GM18499 (cell line): ENCODE measurements around the gene SMIM7.
"Not testable (repeated sequence)": the region's sequence is repeated elsewhere in the genome, so short reads cannot be mapped to it uniquely, and the experiment has no call there.

ENCODE experiments used
- ATAC-seq: cut with Tn5 transposase; IDR thresholded peaks from one replicate; pipeline ENCODE4 v1.9.1; 2021; ENCODE audit warnings: moderate number of reproducible peaks; ENCODE audit not compliant: insufficient read depth, unreplicated experiment

SMIM7 gene

DNA sequence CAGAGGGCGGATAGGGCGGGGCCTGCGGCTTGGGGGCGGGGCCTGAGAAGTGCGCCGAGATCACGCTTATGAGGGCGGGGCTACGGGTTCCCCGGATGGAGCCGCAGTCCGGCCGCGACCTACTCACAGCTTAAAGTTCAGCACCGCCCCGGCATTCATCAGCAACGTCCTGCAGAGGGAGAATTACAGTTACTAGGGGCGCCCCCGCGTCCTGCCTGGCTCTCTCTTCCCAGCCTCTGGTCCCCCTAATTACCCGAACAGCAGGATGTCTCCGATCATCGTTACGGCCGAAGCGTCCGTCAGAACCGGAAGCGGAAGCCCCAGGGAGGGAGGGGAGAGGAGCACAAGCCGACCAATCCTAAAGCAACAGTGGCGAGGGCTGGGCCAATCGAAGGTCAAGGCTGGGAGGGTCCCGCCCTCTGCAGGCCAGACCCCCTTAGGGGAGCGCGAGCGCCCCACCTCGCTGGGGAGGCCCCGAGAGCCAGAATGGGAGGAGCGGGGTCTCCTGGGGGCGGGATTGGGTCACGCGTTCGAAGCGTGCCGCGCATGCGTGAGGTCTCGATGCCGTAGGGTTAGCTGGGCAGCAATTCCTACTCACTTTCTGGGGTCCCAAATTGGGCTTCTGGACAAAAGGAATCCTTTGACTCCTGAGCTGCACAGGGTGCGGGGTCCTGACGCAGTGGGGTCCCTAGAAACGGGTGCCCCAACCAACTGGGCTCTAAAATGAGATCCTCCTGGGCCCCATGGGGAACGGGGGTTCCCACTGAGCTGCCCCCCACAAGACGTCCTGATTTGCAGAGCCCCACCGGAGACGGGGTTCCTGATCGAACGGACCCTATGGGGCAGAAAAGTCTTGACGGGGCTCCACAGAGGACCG lies at the start of gene SMIM7:
TSS of gene SMIM7 (minus strand) at position 313 of the 877 bp plus-strand sequence. CDS start at position 279, 34 bp downstream.
- peak; percentile 77 for ATAC-seq

DNA sequence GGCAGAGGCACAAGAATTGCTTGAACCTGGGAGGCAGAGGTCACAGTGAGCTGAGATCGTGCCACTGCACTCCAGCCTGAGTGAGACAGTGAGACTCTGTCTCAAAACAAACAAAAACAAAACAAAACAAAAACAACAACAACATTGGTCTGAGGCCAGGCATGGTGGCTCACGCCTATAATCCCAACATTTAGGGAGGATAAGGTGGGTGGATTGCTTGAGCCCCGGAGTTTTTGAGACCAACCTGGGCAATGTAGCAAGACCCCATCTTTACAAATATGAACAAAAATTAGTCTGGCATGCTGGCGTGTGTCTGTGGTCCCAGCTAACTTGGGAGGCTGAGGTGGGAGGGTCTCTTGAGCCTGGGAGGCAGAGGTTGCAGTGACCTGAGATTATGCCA lies 43.7 kb upstream of the SMIM7 start:
- ATAC-seq, result no peak

DNA sequence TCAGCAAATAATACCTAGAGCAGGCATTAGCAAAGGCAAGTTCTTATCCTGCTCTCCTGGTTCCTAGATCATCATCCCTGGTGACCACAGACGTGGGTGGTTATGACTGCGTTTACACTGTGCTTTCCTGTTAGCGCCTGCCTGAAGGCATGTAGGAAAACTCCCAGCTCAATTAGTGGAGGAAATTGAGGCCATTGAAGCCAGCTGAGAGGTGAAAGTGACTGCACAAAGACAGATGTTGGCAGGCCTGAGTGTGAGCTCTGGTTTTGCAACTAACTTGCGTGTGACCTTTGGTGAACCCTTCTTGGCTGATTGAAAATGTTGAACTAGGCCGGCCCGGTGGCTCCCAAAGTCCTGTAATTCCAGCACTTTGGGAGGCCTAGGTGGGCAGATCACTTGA lies 42.2 kb upstream of the SMIM7 start:
- ATAC-seq, result no peak

DNA sequence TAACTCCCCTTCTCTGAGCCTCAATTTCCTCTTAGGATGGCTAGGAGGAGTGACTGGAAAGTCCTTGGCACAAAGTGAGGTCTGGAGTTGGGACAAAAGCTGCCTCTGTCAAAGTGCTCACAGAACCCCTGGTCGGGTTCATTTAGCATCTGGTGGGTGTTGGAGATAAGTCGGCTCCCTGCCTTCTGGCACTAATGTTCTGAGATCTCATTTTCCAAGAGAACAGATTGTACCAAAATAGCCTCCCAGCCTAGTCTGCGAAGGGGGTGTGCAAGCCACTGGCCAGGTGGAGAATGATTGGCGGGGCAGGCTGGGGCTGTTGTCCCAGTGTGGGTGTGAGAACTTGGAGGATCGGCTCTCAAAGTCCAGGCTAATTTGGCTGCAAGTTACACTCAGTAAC lies 39.0 kb upstream of the SMIM7 start:
- ATAC-seq, result no peak

DNA sequence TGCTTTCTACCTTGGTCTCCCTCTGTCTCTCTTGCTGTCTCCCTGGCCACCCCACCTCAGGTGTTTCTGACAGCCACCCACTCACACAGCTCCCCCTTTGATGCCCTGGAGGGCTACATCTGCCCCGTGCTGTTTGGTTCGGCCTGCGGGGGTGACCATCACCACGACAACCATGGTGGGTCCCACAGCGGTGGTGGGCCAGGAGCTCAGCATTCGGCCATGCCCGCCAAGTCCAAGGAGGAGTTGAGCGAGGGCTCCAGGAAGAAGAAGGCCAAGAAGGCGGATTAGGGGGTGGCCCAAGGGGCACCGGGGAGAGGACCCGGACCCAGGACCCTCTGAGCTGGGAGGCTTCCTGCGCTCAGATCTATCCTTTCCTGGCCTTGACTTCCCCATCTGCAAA lies 28.1 kb upstream of the SMIM7 start:
- no peak for ATAC-seq

DNA sequence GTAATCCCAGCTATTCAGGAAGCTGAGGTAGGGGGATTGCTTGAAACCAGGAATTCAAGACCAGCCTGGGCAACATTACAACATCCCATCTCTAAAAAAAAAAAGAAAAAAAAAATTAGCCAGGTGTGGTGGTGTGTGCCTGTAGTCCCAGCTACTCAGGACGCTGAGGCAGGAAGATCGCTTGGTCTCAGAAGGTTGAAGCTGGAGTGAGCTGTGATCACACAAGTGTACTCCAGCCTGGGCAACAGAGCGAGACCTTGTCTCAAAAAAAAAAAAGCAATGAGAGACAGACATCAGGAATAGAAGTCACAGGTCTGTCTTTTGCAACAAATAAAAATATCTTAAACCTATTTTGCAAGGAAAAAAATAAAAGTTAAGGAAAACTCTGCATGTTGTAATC lies 24.3 kb upstream of the SMIM7 start:
- no peak for ATAC-seq

DNA sequence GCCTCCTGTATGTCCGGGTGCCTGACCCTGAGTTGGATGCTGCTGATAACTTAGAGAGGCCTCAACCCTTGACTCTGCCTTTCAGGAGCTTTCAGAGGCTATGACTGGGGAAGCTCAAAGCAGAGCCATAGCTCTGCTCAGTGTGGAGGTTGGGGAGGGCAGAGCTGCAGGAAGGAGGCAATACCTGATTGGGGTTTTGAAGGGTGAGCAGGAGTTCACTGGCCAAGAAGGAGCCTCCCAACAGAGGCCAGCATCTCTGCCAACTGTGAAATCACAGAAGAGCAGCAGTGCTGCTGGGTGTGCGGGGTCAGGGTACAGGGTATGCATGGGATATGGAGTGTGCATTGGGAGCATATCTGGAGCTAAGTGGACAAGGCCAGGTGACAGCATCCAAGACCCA lies 22.6 kb upstream of the SMIM7 start:
- ATAC-seq, result no peak

DNA sequence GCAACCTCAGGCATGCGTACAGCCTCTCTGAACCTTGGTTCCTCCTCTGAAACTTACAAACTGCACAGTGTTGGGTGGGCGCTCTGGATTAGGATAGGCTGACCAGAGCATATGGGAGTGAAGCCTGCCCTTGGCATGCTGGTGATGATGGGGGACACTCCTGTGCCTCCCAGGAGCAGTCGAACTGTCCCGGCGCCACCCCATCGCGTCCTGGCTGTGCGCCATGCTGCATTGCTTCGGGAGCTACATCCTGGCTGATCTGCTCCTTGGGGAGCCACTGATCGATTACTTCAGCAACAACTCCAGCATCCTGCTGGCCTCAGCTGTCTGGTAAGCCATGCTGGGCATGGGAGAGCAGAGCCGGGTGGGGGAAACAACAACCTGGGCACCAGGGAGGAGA lies 19.9 kb upstream of the SMIM7 start:
- ATAC-seq, result no peak

DNA sequence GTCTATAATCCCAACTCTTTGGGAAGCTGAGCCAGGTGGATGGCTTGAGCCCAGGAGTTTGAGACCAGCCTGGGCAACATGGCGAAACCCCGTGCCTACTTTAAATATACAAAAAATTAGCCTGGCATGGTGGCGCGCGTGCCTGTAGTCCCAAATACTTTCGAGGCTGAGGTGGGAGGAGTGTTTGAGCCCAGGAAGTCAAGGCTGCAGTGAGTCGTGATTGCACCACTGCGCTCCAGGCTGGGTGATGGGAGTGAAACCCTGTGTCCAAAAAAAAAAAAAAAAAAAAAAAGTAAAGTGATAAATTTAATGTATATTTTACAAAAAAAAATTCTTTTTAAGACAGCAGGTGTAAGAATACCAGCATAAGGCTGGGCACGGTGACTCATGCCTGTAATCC lies 18.6 kb upstream of the SMIM7 start:
- no peak for ATAC-seq

DNA sequence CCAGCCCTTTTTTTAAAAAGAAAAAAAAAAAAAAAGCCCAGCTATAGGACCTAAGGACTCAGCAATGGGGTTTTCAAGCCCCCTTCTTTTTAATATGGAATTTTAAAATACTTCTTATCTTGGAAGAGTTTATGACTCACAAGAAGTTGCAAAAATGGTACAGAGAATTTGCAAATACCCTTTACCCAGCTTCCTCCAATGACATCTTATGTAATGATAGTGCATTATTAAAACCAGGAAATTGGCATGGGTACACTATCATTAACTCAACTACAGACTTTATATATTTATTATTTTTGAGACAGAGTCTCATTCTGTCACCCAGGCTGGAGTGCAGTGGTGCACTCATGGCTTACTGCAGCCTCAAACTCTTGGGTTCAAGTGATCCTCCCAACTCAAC lies 17.1 kb upstream of the SMIM7 start:
- ATAC-seq, result no peak

DNA sequence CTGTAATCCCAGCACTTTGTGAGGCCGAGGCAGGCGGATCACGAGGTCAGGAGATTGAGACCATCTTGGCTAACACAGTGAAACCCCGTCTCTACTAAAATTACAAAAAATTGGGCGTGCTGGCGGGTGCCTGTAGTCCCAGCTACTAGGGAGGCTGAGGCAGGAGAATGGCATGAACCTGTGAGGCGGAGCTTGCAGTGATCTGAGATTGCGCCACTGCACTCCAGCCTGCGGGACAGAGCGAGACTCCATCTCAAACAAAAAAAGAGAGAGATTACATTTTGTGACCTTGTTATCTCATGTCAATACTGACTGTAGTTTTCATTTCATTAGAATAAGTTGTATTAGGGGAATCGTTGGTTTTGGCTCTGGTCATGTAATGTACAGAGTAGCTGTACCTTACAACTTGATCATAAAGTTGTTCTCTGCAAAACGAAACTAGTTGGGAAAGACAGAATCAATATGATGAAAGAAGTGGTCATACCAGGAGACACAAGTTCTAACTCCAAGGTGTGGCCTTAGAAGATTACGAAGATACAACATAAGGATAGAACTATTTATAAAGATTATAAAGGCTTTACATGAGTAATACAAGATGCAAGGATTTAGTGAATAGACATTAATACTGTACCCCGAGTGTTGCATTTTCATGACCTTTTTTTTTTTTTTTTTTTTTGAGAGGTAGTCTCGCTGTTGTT lies 16.3 kb upstream of the SMIM7 start:
- no peak for ATAC-seq

DNA sequence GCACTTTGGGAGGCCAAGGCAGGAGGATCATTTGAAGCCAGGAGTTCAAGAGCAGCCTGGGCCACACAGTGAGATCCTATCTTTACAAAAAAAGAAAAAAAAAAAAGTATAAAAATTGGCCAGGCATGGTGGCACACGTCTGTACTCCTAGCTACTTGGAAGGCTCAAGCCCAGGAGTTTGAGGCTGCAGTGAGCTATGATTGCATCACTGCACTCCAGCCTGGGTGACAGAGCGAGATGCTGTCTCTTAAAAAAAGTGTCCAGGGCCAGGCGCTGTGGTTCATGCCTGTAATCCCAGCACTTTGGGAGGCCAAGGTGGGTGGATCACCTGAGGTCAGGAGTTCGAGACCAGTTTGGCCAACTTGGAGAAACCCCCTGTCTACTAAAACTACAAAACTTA lies 13.9 kb upstream of the SMIM7 start:
- not testable (repeated sequence) for ATAC-seq

DNA sequence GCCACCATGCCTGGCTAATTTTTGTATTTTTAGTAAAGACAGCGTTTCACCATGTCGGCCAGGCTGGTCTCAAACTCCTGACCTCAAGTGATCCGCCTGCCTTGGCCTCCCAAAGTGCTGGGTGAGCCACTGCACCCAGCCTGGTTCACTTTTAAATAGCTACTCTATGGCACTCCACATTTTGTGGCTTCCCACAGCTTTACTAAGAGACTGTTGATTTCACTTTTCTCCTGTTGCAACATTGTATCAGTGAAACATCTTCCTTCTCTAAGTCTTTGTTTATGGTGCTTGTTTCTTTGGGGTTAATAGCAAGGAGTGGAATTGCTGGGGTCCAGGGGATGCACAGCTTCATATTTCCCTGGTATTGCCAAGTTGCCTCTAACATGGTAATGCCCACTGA lies 13.3 kb upstream of the SMIM7 start:
- no peak for ATAC-seq

DNA sequence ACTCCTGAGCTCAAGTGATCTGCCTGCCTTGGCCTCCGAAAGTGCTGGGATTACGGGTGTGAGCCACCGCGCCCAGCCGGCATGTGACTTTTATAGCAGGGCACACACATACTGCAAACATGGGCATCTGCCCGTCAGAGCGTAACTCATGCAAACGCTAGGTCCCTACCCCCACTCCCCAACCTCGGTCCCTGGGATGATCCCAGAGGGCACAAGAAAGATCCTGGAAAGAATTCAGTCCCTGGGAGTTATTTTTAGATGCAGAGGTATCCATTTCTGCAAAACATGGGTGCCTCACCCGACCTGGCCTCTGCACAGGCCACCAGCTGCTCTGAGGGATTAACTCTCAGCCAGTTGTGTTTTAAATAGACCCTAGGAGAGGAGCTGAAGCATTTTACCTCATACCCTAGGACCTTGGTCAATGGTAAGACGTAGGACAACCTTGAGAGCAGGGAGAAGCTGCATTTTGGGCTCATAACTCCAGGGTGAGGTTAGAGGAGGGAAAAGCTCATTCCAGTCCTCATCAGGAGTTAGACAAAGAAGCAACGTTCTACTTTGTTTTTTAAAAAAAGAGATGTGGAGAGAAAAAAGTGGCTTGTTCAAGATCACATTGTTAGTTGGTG lies 11.8 kb upstream of the SMIM7 start:
- no peak for ATAC-seq

DNA sequence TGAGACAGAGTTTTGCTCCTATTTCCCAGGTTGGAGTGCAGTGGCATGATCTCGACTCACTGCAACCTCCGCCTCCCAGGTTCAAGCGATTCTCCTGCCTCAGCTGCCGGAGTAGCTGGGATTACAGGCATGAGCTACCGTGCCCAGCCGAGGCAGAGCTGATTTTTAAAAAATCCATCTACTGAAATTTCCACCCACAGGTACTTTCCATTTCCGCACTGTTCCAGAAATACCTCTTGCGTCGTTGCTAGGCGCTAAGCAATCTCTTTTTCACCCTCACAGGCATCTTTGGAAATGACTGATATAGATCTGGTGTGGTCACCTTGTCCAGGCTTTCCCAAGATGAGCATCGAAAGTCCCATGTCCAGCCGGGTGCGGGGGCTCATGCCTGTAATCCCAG lies 10.3 kb upstream of the SMIM7 start:
- ATAC-seq, result no peak

DNA sequence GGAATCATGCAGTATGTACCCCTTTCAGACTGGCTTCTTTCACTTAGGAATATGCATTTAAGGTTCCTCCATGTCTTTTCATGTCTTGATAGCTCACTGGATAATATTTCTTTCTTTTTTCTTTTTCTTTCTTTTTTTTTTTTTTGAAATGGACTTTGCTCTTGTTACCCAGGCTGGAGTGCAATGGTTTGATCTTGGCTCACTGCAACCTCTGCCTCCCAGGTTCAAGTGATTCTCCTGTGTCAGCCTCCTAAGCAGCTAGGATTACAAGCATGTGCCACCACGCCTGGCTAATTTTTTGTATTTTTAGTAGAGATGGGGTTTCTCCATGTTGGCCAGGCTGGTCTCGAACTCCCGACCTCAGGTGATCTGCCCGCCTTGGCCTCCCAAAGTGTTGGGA lies 8.8 kb upstream of the SMIM7 start:
- not testable (repeated sequence) for ATAC-seq

DNA sequence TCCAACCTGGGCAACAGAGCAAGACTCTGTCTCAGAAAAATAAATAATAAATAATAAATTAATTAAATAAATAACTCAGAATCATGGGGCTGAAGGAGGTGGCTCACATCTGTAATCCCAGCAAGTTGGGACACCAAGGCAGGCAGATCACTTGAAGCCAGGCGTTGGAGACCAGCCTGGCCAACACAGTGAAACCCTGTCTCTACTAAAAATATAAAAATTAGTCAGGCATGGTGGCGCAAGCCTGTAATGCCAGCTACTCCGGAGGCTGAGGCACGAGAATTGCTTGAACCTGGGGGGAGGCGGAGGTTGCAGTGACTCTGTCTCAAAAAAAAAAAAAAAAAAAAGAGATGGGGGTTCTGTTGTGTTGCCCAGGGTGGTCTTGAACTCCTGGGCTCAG lies 8.2 kb upstream of the SMIM7 start:
- ATAC-seq, result no peak

DNA sequence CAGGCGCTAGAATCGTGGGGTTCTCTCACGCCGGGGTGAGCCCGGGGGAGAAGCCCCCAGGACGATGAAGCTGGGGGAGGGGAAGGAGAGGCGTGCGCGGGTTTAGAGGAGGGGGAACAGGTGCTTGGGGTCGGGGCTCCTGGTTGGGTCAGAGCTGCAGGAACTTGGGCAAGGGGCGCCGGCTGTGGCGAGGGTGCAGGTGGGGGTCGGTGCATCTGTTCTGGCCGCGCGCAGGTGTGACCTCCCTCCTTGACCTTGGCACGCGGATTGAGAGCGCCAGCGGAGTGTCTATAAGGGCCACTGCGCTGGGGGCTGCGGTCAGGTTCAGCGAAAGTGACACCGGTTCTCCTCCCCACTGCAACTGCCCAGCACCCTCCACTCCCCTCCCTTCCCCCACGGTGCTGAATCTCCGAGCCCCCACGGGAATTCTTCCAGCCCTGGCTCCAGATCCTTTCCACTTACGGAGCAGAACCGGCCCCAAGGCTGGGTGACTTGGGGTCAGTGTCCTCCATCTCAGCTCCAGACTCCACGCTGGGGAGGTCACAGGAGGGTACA lies 1.6 kb upstream of the SMIM7 start:
- no peak for ATAC-seq

DNA sequence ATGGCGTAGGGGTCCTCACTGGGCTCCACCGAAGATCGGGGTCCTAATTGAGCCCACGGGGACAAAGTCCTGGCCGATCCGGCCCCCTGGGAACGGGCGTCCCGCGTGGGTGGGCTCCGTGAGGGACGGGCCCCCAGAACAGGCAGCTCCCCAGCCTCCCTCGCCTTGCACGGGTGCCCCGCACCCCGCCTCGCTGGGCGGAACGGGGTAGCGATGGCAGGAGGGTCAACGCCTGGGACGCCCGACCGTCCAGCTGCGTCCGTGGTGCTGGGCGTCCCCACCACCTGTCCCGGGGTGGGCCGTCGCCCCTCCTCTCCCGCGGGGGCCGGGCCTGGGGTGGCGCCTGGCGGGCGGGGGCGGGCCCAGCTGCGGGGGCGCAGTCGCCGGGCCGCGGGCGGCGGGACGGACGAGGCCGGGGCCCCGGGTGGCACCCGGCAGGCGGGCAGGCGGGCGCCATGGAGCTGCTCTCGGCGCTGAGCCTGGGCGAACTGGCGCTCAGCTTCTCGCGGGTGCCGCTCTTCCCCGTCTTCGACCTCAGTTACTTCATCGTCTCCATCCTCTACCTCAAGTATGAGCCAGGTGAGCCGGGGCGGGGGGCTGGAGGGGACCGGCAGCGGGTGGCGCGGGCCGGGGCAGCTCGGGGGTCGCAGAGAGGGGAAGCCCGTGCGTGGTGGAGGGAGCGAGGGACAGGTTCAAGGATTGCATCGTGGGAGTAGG lies 977 bp upstream of the SMIM7 start, which contains the start of gene TMEM38A:
TSS of gene TMEM38A (plus strand) at position 377 of the 717 bp plus-strand sequence. CDS start at position 456, 79 bp downstream.
- ATAC-seq, result no peak

DNA sequence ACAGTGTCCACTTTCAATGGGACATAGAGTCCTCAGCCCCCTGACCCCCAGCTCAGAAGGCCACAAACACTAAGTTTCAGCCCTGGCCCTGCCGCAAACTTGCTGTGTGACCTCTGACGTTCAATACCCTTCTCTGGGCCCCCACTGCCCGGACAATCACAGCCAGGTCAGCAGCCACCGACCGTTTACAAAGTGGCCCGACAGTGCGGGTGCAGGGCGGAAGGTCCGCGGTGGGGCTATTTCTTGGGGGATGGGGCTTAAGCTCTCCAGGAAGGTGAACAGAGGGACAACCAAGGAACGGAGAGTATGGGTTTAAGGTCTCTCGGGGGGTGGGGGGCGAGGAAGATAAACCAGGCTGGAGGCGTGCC lies 496 bp downstream of the SMIM7 start:
- no peak for ATAC-seq
